ENCODE measurements around the gene XAF1.

GRCh38 chr17:6710317-6710716 is 45.5 kb upstream of the XAF1 start:
- TF ChIP-seq POLR2A (IDR thresholded peaks at IDR 0.05) (no peak), CTCF (IDR thresholded peaks at IDR 0.05) (no peak)
